HG03064 (cell line): ENCODE measurements around the gene KIAA0232.
"Not testable (repeated sequence)": the region's sequence is repeated elsewhere in the genome, so short reads cannot be mapped to it uniquely, and the experiment has no call there.

Experiments used
- ATAC-seq: cut with Tn5 transposase; IDR thresholded peaks from one replicate; pipeline ENCODE4 v1.9.1; 2021; ENCODE audit warnings: low read depth; ENCODE audit not compliant: unreplicated experiment

The KIAA0232 gene

DNA sequence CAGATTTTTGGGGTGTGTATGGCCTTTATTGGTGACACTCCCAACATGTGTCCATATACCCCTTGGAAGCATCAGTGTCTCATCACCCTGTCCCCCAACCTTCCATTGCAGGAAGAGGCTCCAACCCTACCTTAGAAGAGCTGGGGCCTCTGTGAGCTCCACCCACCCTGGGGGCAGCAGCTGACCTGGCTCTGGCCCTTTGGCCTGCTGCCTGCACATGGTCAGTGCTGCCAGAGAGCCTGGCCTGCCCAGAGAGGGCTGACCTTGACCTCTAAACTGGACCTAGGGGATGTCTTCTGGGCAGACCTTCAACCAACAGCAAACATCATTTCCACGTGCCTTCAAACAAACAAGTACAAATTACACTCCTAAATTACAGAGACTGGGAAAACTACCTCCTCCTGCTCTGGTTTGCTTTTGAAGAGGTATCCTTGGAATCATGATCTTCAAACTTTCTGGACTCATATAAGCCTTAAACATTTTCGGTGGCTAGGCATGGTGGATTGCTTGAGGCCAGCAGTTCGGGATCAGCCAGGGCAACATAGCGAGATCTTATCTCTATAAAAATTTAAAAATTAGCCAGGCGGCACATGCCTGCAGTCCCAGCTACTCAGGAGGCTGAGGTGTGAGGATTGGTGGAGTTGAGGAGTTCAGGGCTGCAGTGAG is 27.3 kb upstream of the KIAA0232 start:
- no peak for ATAC-seq

DNA sequence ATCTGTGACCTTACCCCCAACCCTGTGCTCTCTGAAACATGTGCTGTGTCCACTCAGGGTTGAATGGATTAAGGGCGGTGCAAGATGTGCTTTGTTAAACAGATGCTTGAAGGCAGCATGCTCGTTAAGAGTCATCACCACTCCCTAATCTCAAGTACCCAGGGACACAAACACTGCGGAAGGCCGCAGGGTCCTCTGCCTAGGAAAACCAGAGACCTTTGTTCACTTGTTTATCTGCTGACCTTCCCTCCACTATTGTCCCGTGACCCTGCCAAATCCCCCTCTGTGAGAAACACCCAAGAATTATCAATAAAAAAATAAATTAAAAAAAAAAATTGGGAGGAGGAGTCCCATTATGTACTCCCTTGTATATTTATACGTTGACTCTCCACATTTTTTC is 26.2 kb upstream of the KIAA0232 start:
- ATAC-seq, result not testable (repeated sequence)

DNA sequence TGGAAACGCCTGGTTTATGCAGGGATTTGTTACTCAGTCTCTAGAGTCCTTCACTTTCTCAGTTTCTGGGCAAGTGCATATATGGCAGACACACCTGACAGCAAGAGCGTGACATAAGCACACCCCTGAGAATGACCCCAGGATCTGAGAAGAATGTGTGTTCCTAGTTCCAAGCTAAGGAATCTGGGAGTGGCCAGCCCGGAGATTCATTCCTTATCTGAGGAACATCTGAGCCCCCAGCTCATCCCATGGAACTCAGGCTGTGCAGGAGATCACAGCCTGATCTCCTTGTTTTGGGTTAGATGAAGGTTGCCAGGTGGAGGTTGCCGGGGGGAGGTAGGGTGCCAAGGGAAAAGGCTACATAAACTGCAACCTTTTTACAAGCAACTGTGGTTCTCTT is 23.8 kb upstream of the KIAA0232 start:
- ATAC-seq, result no peak

DNA sequence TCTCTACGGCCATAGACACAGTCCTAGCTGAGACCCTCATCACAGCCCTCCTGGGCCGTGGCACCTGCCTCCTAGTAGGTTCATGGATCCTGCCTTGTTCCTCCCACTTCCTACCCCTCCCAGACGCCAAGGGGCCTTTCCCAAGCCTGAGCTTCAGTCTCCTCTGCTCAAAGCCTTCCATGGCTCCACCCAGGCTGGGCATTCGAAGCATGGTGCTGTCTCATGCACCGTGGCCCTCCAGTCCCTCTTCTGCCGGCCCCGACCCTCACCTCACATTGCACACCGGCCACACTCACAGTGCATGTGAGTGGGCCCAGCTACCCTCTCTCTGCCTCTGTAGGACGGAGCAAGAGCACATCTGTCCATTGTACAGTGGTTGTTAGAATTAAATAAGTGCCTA is 21.7 kb upstream of the KIAA0232 start:
- ATAC-seq, result no peak

DNA sequence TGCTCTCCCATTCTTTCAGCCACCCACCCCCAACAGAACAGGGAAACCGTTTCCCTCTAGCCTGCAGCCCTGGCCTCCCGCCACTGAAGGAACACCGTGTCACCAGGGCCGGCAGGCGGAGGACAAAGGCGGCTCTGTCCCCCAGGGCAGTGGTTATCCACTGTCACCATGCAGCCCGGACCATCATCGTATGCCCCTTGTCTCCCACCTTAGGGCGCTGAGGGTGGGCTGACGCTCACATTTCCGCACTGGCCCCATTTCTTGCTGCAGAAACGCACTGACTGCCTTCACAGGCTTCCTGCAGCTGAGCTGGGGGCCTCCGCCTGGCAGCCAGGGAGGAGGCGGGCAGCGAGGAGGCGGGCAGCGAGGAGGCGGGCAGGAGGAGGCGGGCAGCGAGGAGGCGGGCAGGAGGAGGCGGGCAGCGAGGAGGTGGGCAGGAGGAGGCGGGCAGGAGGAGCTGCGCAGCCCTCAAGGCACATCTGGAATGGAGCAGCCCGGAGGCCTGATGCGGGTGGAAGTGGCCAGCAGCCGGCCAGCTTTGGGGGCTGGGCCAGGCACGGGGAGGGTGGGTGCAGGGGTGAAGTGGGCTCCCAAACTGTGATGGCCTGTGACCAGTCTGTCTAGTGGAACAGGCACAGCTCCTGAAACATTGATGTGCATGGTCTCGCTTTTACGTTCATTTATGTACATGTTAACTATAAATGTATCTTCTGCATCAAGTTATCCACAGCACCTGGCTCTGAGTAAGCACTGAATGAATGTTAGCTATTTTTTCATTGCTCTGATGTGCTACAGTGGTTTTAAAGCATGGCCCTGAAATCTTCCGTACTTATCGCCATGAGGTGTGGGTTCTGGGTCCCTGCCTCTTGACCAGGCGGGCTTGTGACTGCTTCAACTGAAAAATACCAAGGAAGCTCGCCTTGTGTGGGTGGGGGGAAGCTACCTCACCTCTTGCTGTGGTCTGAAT is 20.6 kb upstream of the KIAA0232 start:
- ATAC-seq, result no peak

DNA sequence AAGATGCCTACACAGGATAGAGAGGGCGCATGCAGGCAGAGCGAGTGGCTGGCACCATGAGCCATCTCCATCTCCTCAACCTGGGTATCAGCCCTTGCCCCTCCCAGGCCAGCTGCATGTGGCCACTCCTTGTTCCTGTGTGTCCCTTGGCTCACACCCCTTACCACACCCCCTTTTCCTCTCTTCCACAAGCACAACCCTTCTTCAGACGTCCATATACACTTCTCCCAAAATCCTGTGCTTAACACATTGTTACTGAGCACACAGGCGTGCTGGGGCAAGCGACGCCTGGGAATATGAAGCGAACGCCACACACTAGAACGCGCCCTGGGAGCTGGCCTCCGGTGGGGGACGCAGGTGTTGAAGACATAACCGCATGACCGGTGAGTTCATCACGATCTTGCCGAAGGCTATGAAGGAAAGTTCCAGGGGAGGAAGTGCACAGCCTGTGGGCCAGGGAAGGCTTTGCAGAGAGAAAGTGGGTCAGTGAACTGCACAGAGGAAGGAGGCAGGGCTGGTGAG is 19.1 kb upstream of the KIAA0232 start:
- ATAC-seq, result no peak

DNA sequence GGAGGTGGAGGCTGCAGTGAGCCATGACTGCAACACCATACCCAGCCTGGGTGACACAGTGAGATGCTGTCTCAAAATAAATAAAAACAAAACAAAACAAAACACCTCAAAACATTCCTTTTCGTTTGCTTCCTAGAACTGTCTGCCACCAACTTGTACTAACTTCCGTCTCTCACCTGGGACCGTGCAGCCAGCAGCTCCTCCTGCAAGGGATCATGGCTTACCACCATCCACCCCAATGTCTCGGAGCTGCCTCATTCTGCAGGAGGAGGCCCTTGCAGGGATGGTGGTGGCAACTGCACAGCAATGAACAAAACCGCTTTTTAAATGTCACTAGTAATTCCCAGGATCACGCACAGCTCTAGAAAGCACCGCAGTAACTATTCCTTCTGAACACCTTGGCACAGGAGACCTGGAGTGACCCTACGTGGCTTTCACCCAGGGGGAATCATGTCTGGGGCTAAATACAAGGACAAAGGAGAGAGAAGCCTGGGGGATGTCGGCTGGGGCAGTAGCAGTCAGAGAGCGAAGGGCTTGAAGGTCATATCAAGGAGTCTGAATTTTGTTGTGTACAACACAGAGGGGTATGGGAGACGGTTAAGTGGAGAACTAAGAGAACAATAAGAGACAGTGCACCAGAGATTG is 17.4 kb upstream of the KIAA0232 start:
- no peak for ATAC-seq

DNA sequence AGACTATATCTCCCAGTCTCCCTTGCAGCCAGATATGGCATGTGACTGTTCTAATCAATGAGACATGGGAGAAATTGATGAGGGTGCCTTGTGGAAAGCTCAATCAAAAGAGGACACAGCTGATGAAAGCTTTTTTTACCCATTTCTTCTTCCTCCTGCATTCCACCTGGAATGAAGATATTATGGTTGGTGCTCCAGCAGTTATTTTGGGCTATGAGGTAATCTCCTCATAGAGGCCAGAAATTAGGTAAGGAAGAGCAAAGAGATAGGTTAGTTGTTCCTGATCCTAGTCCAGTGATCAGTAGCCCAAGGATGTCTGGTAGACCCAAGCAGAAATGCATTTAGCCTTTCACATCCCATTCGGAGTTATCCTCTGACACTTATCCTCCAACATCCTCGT is 16.8 kb upstream of the KIAA0232 start:
- ATAC-seq, result no peak

DNA sequence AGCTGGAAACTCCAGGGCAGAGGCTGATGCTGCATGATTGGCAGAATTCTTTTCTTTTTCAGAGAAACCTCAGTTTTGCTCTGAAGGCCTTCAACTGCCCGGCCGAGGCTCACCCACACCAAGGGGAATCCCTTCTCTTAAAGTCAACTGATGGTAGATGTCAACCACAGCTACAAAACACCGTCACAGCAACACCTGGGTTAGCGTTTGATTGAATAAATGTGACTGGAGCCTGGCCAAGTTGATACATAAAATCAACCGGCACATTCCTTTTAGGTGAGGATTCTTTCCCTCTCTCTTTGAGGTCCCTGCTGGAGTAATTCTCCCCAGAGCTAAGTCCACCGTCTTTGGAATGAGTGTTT is 15.2 kb upstream of the KIAA0232 start:
- no peak for ATAC-seq

DNA sequence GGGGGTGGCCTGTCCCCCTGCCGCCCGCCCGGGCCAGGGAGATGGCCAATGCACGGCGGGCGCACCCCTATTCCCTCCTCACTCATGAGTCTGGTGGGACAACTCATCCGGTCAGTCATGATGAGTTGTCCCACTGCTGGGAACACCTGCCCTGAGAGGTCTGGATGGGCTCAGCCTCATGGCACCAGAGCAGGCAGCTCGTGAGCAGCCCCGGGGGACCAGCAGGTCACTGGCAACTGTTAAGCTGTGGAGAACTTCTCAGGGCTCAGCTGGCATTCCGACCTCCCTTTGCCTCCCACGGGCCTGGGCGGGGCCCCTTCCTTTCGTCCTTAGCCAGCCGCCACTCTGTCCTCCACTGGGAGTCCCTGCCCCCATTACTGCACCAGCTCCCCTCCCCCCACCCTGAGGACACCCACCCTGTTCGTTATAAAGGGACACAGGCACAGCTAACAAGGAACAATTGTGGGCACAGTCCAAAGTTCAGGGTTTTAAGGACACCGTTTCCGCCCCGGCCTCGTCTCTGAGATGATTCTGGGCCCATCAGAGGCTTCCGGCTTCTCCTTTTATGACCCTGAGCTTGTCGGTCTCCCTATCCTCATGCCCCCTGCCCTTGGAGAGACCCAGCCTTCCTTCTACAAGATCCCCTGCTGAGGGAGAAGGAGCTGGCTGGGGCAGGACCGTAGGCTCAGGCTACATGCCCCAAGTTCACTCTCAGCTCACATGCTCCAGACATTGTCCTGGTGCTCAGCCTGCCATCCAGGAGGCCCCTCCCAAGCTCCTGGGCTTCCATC is 14.6 kb upstream of the KIAA0232 start:
- no peak for ATAC-seq

DNA sequence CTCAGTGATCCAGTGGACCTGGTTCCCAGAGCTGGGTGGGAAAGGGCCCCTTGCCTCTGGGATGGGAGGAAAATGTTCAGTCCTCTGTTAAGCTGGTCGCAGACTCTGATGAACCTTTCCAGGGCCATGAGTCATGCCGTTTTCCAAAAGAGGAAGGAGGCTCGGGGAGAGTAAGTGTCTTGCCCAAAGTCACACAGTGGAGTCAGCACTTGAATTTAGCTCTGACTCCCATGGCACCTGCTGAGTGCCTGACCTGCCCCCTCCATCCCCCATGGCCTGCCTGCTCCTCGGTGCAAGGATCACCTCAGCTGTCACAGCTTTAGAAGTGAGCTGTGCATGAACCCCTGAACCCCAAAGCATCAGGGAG is 14.0 kb upstream of the KIAA0232 start:
- ATAC-seq, result no peak

DNA sequence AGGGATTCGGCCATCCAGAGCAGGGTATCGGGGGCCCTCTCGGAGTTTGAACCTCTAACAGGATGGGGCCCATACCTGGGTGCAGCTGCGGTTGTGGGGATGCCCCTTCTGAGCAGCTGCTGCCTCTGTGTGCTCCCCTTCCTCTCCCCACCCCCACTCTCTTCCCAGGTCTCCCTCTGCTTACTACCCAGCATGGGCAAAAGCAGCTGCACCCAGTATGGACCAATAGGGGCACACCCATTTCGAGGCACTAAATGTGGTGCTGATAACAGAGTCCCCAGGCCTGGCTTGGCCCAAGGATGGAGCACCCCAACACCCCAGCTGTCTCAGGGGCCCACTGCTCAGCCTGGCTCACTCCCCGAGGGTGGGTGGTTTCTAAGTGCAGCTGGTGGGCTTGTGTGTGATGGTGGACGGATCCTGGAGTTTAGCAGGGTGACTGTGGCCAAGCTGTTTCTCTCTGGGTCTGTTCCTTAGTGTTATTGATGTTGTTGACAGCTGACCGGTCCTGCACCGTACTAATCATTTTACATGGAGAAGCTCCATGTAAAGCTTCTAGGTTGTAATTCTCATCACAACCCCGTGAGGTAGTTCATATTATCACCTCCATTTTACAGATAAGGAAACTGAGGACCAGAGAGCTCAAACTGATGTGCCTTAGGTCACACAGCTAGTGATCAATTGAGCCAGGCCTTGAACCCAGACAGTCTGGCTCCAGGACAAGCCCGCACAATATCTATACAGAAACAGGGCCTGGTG is 13.1 kb upstream of the KIAA0232 start:
- ATAC-seq, result no peak

DNA sequence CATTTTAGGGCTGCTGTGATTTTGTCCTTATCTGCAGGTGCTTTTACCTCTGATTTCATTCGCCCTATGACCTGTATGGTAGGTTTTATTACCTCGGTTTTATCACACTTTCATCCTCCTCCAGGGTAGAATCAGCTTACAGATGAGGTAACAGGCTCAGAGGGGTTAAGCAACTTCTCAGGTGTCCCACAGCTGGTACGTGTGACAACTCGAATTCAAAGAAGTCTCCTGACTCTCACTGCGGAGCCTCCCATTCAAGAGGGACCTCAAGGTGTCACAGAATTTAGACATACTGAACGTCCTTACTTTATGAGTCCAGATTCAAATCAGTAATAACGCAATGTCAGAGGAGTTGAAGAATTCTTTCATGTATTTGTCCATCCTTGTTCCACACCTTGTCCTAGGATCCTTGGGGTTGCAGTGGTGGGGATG is 12.5 kb upstream of the KIAA0232 start:
- ATAC-seq, result no peak

DNA sequence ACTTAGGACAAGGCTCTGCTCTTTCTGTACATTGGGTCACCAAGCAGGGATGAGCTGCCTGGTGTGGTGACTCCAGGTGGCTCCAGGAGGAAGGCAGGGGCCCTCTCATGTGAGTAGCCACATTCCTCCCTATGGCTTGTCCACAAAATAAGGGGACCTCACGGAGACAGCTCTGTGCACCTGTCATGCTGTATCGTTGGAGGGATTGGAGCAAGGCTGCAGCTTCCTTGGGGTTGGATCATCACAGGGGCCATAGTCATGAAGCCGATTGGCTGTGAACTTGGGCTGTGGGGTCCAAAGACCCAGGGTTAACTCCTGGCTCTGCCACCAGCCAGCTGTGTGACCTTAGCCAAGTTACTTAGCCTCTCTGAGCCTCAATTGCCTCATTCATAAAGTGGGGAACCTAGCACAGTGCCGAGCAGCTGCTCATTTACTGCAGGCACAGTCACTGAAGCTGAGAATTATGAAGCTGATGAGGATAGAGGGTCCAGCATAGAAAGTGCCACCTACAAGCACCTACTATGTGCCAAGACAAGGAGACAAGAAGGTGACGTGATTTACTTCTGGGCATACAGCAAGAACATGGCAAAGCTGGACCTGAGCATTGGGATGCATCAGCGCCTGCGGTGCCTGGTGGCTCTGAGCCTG is 11.8 kb upstream of the KIAA0232 start:
- ATAC-seq, result no peak

DNA sequence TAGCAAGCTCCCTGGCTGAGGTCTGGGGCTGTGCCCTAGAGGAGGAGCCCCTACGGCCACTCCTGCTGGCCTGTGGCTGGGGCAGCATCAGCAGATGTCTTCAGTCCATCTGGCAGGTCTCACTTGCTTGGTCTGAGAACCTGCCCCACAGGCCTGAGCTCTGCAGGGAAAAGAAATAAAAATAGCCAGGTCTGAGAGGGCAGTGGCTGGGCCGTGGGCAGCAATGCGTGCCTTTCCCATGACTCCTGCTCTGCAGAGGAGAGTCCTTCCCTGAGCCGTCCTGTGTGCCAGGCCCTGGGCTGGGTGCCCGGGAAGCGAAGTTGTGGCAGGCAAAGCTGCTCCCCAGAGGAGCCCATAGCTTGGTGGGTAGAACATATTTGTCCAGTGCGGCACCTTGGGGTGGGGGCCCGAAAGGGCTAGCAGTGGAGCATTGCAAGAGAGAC is 11.3 kb upstream of the KIAA0232 start:
- ATAC-seq, result no peak

DNA sequence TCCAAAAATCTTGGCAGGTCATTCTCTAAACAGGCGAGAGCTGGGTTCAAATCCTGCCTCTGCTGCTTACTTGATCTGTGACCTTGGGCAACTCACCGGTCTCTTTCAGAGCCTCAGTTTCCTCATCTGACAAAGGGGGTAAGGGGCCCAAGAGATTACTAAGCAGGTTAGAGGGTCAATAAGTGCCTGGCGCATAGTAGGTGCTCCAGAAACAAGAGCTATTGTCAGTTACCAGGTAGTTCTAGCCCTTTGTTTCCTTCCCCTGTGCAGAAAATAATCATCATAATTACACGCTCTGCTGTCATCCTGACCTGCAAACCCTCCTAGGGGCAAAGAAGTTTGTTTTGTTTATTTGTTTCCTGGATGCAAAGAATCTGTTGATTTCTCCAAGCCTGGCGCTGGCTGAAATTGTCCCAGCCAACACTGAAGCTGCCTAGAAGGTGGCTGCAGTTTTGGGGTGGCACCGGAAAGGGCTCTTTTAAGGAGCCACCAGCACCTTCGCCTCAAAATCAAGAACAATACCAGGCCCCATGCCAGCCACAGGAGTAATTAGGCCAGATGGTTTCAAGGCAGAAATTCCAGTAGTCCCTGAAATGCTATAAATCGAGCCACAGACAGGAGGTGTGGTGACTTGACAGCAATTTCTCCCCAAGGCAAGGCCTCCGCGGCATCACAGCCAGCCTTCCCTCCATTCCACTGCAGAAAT is 10.2 kb upstream of the KIAA0232 start:
- ATAC-seq, result no peak

DNA sequence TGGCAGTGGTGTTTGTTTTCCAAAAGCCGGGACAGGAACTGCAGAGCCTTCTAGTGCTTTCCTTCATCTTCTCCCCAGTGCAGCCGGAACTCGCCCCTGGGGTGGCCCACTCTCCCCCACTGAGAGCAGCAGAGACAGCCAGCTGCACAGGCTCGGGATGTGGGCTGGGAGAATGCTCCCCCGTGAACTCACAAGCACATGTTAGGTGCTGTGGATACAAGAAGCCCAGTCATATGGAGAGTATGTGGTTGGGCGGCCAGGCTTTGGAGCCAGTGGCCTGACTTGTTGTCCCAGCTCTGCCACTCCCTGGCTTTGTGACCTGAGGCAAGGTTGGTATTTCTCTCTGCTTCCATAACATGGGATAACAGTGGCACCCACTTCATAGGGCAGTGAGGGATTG is 9.4 kb upstream of the KIAA0232 start:
- no peak for ATAC-seq

DNA sequence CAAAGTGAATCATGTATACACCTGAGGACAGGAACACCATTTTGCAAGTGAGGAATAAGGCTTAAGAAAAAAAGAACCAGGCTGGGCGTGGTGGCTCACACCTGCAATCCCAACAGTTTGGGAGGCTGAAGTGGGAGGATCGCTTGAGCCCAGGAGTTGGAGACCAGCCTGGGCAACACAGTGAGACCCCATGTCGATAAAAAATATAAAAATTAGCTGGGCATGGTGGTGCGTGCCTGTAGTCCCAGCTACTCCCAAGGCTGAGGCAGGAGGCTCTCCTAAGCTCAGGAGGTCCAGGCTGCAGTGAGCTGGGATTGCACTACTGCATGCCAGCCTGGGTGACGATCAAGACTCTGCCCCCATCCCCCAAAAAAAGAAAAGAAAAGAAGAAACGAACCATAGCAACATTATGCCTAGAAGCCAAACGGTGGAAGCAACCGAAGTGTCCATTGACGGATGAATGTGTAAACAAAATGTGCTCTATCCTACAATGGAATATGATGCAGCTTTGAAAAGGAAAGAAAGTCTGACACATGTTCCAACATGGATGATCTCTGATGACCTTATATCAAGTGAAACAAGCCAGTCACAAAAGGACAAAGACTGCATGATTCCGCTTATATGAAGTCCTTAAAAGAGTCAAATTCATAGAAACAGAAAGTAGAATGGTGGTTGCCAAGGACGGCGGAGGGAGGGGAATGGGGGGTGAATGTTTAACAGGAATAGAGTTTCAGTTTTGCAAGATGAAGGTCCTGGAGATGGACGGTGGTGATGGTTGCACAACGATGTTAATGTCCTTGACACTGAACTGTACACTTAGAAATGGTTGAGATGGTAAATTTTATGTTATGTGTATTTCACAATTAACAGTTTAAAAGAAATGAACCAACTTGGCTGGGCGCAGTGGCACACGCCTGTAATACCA is 8.6 kb upstream of the KIAA0232 start:
- no peak for ATAC-seq
